ENCODE measurements around the gene FBXO24. TPM values are rescaled to one million over a fixed set of nuclear protein-coding genes. Genes with fewer than 3 reads are reported as not detected.

The FBXO24 gene
- total and polyA plus RNA-seq, 2 of the 4 experiments (the other 2 are of a cell fraction) = 0.43 to 0.54 TPM

DNA sequence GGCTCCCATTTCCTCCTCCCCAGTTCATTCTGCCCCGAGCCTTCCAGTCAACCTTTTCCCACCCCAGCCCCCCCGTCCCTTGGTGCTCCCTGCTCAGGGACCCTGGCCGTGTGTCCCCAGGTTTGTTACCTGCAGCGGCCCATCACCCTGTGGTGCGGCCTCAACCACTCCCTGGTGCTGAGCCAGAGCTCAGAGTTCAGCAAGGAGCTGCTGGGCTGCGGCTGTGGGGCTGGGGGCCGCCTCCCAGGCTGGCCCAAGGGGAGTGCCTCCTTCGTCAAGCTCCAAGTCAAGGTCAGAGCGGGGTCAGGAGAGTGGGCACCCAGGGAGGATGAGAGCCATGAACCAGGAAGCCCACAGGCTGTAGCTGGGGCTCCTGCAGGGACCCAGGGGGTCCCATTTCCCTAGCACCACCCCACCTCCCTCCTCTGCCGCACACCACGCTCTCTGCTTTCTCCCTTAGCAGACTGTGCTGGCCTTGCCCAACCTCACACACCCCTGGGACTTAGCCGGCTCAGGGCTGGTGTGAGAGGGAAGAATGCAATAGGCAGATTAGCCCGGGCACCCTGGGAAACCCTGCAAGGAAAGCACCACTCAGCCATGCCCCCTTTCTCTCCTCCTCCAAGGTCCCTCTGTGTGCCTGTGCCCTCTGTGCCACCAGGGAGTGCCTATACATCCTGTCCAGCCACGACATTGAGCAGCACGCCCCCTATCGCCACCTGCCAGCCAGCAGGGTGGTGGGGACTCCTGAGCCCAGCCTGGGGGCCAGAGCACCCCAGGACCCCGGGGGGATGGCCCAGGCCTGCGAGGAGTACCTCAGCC is 14.0 kb downstream of the FBXO24 start (continued):
- TF ChIP-seq, protein P1, sequence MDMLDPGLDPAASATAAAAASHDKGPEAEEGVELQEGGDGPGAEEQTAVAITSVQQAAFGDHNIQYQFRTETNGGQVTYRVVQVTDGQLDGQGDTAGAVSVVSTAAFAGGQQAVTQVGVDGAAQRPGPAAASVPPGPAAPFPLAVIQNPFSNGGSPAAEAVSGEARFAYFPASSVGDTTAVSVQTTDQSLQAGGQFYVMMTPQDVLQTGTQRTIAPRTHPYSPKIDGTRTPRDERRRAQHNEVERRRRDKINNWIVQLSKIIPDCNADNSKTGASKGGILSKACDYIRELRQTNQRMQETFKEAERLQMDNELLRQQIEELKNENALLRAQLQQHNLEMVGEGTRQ (IDR thresholded peaks at IDR 0.05; ENCODE audit: low read depth, low read length) = no peak

GRCh38 chr7:100600730-100601038 is 14.6 kb downstream of the FBXO24 start:
- Histone ChIP-seq H3K18ac (ENCODE audit: low read depth, low read length) (no peak overlapping the region), H2BK5ac (ENCODE audit: low read depth, low read length, poor library complexity, severe bottlenecking) (no peak overlapping the region), H3K27me3 (ENCODE audit: control insufficient read depth, insufficient read depth, low read length) (no peaks in the 10 kb centered on the region), H2AK9ac (replicated peaks; ENCODE audit: low read depth, low read length, poor library complexity) (no peak overlapping the region), H3K27ac (ENCODE audit: insufficient read depth, low read length) (no peak overlapping the region), H3K79me1 (ENCODE audit: low read depth in 1 of 2, low read length in 2 of 2) (peaks cover 0 to 40% of the 10 kb centered on the region in 2 experiments; a peak in 2 of 4 replicates), H3K9ac (ENCODE audit: low read depth, low read length) (no peak overlapping the region), H4K20me1 (ENCODE audit: insufficient read depth, low read length) (no peaks in the 10 kb centered on the region), H4K5ac (ENCODE audit: low read depth, low read length) (no peak overlapping the region), H4K91ac (ENCODE audit: insufficient read depth, low read depth, low read length) (no peak overlapping the region), H3K4me2 (ENCODE audit: low read depth, low read length) (no peak overlapping the region), H3K23ac (ENCODE audit: low read depth, low read length) (no peak overlapping the region), H3K4me3 (ENCODE audit: insufficient read depth, low read depth, low read length) (no peak overlapping the region), H3K56ac (ENCODE audit: extremely low read depth, insufficient read depth, low read length) (no peak overlapping the region), H2AK5ac (ENCODE audit: low read depth, low read length) (no peak overlapping the region), H4K8ac (ENCODE audit: low read depth in 2 of 2, low read length in 2 of 2) (no peak overlapping the region), H3K4ac (ENCODE audit: low read depth, low read length) (no peak overlapping the region), H2BK20ac (ENCODE audit: low read depth, low read length) (no peak overlapping the region), H3K36me3 (ENCODE audit: control insufficient read depth, insufficient read depth, low read length) (peaks cover 8% of the 10 kb centered on the region), H3K14ac (replicated peaks; ENCODE audit: low read depth, low read length) (no peak overlapping the region), H3K9me3 (ENCODE audit: control insufficient read depth, insufficient read depth, low read length) (no peaks in the 10 kb centered on the region), H3K4me1 (ENCODE audit: control insufficient read depth, insufficient read depth, low read length) (peaks cover 9% of the 10 kb centered on the region), H3K9me1 (ENCODE audit: insufficient read depth, low read length) (no peaks in the 10 kb centered on the region), H2BK120ac (ENCODE audit: low read depth, low read length) (no peak overlapping the region), H2BK15ac (ENCODE audit: low read depth, low read length) (no peak overlapping the region), H2AFZ (replicated peaks; ENCODE audit: low read length, poor library complexity) (no peak overlapping the region)
- DNase-seq = no peak
- POLR2A ChIA-PET (ENCODE audit: unreplicated experiment) = no interaction called here
- BruUV-seq (replicated peaks) = no TSS peak
- TF ChIP-seq, protein P2, sequence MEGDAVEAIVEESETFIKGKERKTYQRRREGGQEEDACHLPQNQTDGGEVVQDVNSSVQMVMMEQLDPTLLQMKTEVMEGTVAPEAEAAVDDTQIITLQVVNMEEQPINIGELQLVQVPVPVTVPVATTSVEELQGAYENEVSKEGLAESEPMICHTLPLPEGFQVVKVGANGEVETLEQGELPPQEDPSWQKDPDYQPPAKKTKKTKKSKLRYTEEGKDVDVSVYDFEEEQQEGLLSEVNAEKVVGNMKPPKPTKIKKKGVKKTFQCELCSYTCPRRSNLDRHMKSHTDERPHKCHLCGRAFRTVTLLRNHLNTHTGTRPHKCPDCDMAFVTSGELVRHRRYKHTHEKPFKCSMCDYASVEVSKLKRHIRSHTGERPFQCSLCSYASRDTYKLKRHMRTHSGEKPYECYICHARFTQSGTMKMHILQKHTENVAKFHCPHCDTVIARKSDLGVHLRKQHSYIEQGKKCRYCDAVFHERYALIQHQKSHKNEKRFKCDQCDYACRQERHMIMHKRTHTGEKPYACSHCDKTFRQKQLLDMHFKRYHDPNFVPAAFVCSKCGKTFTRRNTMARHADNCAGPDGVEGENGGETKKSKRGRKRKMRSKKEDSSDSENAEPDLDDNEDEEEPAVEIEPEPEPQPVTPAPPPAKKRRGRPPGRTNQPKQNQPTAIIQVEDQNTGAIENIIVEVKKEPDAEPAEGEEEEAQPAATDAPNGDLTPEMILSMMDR (conservative IDR thresholded peaks at IDR 0.05; ENCODE audit: low read depth, low read length) = no peak
- intact Hi-C loops (cut with micrococcal nuclease) = loop anchor here (5.0 kb wide), 1 partner anchor 92 kb away; the partner anchor contains the start of gene GIGYF1
- in situ Hi-C loops (cut with MboI; ENCODE audit: low sequenced_read_pairs) = no loop called here
- dilution Hi-C loops (cut with HindIII; ENCODE audit: low sequenced_read_pairs, unreplicated experiment) = no loop called here
- CTCF ChIA-PET = no interaction called here
- no peak for ATAC-seq (ENCODE audit: low read depth)
- WGBS, 2 experiments (ENCODE audit: extremely low coverage in 2 of 2, insufficient read length in 1 of 2) = 60% methylated on average over 1 of the region's 9 CpGs; no CpG with 5 or more reads in 1 of the 2 experiments

Measured in IMR-90 (cell line).